ENCODE results near the gene ZBTB21. TPM values are rescaled to one million over a fixed set of nuclear protein-coding genes. Genes with fewer than 3 reads are reported as not detected.
A peak's percentile ranks its signal among the peaks of the same experiment; 100 is the strongest.

ZBTB21 gene
- polyA plus RNA-seq, 1 of the 3 experiments (the other 2 are of a cell fraction), result 2.9 TPM

GRCh38 chr21:41974752-41975053 lies 35.5 kb downstream of the ZBTB21 start (continued):
- TF ChIP-seq USF1 (IDR thresholded peaks at IDR 0.05; ENCODE audit: borderline replicate concordance, low read depth), result no peak

GRCh38 chr21:41973861-41974751 lies 36.1 kb downstream of the ZBTB21 start:
- POLR2A ChIA-PET, result no interaction called here

GRCh38 chr21:41973427-41973831 lies 36.7 kb downstream of the ZBTB21 start:
- CTCF ChIA-PET, result interaction anchor here (1.0 kb wide), 1 partner anchor 144 kb away, joined by 3 read pairs; no protein-coding TSS in a partner anchor
- no peaks in the 10 kb centered on the region for H3K4me1 ChIP-seq (ENCODE audit: control insufficient read depth in 1 of 2, insufficient read depth in 2 of 2, low read depth in 1 of 2, low read length in 1 of 2)
- H3K9ac ChIP-seq, result no peak overlapping the region
- 78% methylated on average over 12 of the region's 15 CpGs for WGBS (ENCODE audit: low lambda C conversion rate)
- no peaks in the 10 kb centered on the region for H3K79me2 ChIP-seq (ENCODE audit: insufficient read depth)
- H3K4me3 ChIP-seq (ENCODE audit: low read depth in 2 of 2, low read length in 1 of 2), result no peak overlapping the region
- no peak for DNase-seq
- H3F3A ChIP-seq (replicated peaks; ENCODE audit: insufficient read depth), result no peaks in the 10 kb centered on the region
- H3K36me3 ChIP-seq (replicated peaks in 1 of 2; ENCODE audit: control insufficient read depth in 1 of 2, insufficient read depth in 2 of 2, low read length in 1 of 2), result no peaks in the 10 kb centered on the region
- no peak overlapping the region for H2AFZ ChIP-seq (ENCODE audit: low read depth)
- H3K27me3 ChIP-seq (ENCODE audit: insufficient read depth), result no peaks in the 10 kb centered on the region
- no peaks in the 10 kb centered on the region for H4K20me1 ChIP-seq (ENCODE audit: insufficient read depth)
- H3K9me2 ChIP-seq, result no peaks in the 10 kb centered on the region
- POLR2A ChIA-PET, result no interaction called here
- no peak overlapping the region for H3K27ac ChIP-seq (ENCODE audit: low read depth in 2 of 2, low read length in 1 of 2)
- H3K9me3 ChIP-seq, result no peaks in the 10 kb centered on the region
- no peak overlapping the region for H3K4me2 ChIP-seq
- TF ChIP-seq PBX3 (IDR thresholded peaks at IDR 0.05) (no peak), ZBTB33 (IDR thresholded peaks at IDR 0.05; ENCODE audit: borderline replicate concordance, low read depth) (no peak), MAX (IDR thresholded peaks at IDR 0.05; ENCODE audit: low read depth) (no peak), EZH2phosphoT487 (IDR thresholded peaks at IDR 0.05; ENCODE audit: borderline replicate concordance, low read depth) (no peak), FOSL2 (IDR thresholded peaks at IDR 0.05; ENCODE audit: borderline replicate concordance, low read depth) (no peak), RXRA (IDR thresholded peaks at IDR 0.05; ENCODE audit: borderline replicate concordance, low read depth) (no peak), TEAD4 (IDR thresholded peaks at IDR 0.05; ENCODE audit: borderline replicate concordance, insufficient read depth) (no peak), FOXM1 (IDR thresholded peaks at IDR 0.05; ENCODE audit: low read depth) (no peak), SMC3 (IDR thresholded peaks at IDR 0.05; ENCODE audit: low read depth, low read length) (no peak), POLR2AphosphoS5 (IDR thresholded peaks at IDR 0.05; ENCODE audit: low read depth, low read length) (no peak)

More at GRCh38 chr21:41973861-41974751, 36.1 kb downstream of the ZBTB21 start:
- H3K4me1 ChIP-seq (ENCODE audit: control insufficient read depth in 1 of 2, insufficient read depth in 2 of 2, low read depth in 1 of 2, low read length in 1 of 2), result no peaks in the 10 kb centered on the region
- H2AFZ ChIP-seq (ENCODE audit: low read depth), result no peak overlapping the region
- no peak for DNase-seq
- H3K36me3 ChIP-seq (replicated peaks in 1 of 2; ENCODE audit: control insufficient read depth in 1 of 2, insufficient read depth in 2 of 2, low read length in 1 of 2), result no peaks in the 10 kb centered on the region
- no peaks in the 10 kb centered on the region for H3K9me3 ChIP-seq
- no peak overlapping the region for H3K4me2 ChIP-seq
- H3K27me3 ChIP-seq (ENCODE audit: insufficient read depth), result no peaks in the 10 kb centered on the region
- no peaks in the 10 kb centered on the region for H4K20me1 ChIP-seq (ENCODE audit: insufficient read depth)
- H3F3A ChIP-seq (replicated peaks; ENCODE audit: insufficient read depth), result no peaks in the 10 kb centered on the region
- CTCF ChIA-PET, result interaction anchor here (1.0 kb wide), 1 partner anchor 143 kb away, joined by 3 read pairs; no protein-coding TSS in a partner anchor
- 80% methylated on average over 14 of the region's 14 CpGs for WGBS (ENCODE audit: low lambda C conversion rate)
- TF ChIP-seq CTCF (IDR thresholded peaks at IDR 0.05) (peak; percentile 18; the same call in 1 of the 2 replicates), MEF2A (IDR thresholded peaks at IDR 0.05; ENCODE audit: borderline replicate concordance, low read depth) (no peak)
- no peak overlapping the region for H3K4me3 ChIP-seq (ENCODE audit: low read depth in 2 of 2, low read length in 1 of 2)
- H3K27ac ChIP-seq (ENCODE audit: low read depth in 2 of 2, low read length in 1 of 2), result no peak overlapping the region
- H3K9ac ChIP-seq, result no peak overlapping the region
- no peaks in the 10 kb centered on the region for H3K9me2 ChIP-seq
- H3K79me2 ChIP-seq (ENCODE audit: insufficient read depth), result no peaks in the 10 kb centered on the region
